CD4-positive, alpha-beta T cell treated with Interleukin-10 for 1 hour (primary cell): ENCODE measurements around the gene CMTM7.

Experiments
- DNase-seq: peaks from one replicate; pipeline ENCODE4 v3.0.0-alpha.2; 2020

CMTM7 gene, protein sequence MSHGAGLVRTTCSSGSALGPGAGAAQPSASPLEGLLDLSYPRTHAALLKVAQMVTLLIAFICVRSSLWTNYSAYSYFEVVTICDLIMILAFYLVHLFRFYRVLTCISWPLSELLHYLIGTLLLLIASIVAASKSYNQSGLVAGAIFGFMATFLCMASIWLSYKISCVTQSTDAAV

DNA sequence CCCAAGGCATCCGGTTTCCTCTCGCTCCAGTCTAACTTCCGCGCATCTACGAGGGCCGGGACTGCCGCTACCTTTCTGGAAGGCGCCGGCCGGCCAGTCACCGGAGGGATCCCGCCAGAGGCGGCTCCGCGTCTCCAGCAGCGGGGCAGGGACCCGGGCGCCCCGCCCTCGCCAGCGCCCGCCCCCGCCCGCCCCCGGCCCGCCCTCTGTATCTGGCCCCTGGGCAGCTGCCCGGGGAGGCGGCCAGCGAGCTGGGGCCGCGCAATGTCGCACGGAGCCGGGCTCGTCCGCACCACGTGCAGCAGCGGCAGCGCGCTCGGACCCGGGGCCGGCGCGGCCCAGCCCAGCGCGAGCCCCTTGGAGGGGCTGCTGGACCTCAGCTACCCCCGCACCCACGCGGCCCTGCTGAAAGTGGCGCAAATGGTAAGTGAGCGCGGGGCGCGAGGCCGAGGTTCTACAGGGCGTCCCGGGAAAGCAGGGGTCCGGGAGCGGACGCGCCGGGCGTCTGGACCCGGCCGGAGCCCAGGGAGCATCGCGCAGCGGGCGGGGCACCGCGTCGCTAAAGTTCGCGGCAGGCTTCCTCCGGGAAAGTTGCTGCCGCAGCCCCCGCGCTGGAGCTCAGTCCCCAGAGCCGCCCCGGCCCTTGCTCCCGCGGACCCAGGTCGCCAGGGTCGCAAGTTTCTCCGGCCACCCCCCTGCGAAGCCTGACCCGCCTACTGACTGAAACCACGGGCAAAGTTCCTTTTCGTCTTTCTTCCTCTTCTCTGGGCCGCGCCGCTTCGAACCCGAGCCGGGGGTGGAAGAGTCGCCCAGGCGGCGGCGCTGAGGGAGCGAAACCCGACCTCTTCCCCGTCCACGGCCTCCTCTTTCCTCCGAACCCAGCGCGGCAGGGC lies at the start of gene CMTM7:
TSS of gene CMTM7 (plus strand) at position 211 of the 893 bp plus-strand sequence. CDS start at position 265, 54 bp downstream.
- peak; percentile 72 for DNase-seq

DNA sequence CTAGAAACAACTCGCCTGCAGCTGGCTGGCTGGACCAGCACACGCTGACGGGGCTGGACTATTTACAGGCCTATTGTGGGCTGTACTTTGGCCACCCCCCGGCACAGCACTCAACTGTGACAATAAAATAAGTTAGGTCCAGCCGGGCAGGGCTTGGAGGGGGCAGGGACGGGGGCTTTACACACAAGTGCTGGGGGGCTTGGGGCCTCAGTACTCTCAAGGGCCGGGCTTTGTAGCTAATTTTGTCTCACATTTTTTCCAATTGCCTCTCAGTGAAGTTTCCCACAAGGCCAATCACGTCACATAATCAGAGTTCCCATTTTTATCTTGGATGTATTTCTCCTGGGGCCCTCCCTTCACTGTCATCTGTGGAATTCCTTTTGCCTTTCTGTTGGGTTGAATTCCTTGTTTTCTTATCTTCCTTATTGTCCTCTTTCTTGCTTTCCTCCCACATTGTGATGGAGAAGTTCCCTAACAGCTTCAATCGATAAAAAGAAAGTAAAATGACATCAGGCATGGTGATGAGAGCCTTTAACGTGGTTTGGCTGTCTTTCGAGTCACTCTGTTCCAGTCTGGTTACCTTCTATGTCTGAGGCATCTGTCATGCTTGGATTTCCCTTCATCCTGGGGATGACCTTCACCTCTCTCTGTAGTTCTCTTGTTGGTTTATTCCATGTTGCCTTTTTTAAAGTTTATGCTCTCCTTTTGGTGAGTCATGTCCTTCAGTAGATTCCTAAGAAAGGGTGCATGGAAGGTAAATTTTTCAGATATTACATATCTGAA lies 44.1 kb upstream of the CMTM7 start:
- DNase-seq, result no peak

DNA sequence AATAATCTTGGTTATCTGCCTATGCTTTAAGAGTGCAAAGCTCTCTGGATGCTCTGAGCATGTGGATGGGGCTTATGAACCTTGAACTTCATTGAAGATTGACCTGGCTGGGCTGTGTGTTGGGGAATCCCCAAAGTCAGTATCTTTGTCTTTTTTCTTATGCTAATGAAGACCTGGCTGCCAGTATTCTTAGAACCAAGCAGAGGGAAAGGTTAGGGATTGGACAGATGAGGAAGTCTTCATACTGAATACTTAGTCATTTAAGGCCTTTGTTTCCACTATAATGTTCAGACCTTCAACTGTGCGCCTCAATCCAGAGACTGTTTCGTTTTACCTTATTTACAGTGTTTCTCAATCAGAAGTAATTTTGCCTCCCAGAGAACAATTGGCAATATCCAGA lies 42.5 kb upstream of the CMTM7 start:
- no peak for DNase-seq

DNA sequence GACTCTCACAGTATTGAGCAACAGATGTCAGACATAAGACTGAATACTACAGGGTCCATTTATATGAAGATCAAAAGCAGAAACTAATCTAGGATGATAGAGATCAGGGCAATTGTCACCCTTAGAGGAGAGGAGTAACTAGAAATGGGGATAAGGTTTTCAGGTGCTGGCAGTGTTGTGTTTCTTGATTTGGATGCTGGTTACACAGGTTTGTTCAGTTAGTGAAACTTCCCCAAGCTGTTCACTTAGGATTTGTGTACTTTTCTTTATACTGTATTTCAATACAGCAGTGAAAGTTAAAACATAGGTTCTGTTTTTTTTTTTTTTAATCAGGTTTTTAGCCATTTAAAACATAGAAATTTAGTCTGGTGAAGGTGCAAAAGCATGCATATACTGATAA lies 39.1 kb upstream of the CMTM7 start:
- no peak for DNase-seq

DNA sequence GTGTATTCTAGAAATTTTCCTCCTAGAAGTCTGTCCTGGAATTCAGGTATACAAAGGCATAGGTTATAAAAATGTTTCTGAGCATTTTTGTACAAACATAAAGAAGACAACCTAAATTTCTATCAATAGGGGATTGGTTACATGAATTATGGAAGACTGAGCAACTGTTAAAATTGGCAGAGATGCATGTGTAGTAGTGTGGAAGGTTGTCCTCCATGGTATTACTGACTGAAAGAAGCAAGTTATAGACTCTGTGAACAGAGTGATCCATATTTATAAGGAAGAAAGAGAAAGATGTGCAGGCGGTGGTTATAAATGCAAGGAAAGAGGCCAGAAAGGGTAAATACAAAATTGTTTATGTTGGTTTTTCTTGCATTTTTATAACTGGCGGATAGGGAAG lies 38.3 kb upstream of the CMTM7 start:
- DNase-seq, result no peak

DNA sequence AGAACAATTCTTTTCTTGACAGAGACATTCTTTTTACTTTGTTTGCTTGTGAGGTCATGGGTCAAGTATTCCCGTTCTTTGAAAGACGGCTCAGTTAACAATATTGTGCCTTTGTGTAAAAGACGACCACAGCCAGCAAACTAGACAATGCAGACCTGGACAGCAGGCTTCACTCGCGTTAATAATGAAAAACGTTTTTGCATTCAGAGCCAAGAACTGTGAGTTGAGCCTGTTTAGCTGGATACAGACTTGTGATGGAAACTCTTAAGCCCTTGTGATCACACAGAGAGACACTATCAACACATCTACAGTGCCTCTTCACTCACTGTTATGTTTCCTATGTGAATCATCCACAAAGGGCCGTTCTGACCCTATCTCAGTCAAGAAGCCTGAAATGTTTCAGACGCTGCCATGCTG lies 37.3 kb upstream of the CMTM7 start:
- DNase-seq, result no peak

DNA sequence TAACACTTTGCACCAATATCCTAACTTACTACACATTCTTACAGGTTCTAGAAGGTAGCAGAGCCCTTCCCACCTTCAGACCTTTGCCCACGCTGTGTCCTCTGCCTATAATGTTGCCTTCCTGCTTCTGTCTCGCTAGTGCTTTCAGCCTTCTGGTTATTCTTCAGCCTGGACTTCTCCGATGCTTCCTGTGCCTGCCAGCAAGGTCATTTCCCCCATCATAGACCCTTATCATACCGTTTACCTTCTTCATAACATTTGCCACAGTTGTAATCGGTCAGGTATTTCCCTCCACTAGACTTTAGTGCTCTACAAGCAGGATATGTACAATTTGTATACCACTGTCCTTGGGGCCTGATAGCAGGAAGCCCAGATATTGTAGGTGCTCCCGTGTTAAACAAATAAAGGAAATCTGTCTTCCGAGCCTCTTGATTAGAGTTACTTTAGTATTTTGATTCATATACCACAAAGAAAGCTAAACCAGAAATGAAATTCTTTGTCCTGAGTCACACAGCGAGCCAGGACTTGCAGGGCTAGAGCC lies 35.8 kb upstream of the CMTM7 start:
- DNase-seq, result no peak

DNA sequence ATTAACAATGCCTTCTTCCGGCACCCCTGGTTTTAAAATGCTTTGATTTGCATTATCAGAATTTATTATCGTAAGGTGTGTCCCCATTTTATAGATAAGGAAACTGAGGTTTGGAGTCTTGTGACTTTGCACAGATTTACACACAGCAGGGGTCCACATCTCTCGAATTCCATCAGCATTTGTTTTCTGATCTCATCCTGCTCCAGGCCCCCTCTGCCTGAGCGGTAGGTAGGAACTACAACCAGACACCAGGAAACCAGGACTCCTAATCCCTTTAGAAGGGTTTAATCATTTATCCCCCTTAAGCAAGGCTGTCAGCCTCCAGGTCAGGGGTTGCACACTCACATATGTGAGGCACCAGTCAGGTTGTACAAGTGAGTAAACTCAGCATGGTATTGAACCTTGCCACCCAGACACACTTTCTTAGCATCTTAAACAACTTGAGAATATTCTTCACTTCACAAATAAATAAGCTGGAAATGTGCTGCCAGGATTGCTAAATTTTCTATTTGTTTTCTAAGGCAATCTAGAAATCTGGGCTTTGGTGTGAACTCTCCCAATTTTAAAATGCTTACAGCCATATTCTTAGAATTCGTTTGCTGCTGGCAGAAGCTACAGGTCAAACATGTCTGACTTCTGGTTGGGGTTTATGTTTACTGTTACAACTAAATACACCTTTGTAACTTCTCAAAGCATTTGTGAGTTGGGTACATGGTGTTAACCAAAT lies 31.7 kb upstream of the CMTM7 start:
- no peak for DNase-seq

DNA sequence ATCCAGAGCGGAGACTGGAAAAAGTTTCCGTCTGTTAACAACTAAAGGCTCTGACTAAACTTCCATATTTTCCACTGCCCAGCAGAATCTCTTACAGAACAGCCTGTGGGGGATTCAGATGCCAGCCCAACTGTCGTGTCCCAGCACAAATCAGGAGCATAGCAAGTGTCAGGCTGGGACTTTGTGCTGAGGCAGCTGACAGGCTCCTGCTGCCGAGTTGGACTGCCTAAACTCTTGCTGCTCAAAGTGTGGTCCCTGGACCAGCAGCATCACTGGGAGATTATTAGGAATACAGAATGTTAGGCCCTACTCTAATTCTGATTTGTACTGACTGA lies 31.2 kb upstream of the CMTM7 start:
- no peak for DNase-seq

DNA sequence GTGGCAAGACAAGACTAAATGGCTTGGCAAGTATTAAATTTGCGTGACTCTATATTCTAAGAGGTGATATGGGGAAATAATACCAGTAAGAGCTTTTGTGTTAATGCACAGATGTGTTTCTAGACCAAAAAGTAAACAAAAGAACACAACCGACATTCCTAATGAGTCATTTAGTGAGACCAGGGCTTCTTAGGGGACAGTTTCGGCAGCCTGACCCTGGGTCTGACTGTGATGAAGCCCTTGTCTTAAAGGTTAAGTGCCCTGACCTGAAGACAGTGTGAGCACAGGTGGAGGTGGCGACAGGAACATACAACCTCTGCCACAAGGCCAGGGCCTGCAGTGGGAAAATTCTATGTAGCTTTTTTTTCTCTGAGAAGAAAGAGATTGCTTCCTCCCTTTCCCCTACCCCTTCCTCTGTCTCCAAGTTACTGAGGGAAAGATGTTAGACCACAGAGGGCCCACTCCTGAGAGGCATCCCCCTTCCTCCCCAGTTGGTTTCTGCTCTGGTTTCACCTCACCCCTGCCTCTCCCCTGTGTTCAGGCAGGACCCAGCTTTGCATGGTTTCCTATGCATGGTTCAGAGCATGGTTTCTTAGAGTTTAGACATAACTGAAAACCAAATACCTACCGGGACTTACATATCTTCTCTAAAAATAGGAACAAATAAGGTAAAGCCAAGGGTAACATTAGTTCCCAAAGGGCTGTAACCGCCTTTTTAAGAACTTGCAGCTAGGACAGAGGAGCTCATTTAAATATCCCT lies 24.8 kb upstream of the CMTM7 start:
- DNase-seq, result no peak

DNA sequence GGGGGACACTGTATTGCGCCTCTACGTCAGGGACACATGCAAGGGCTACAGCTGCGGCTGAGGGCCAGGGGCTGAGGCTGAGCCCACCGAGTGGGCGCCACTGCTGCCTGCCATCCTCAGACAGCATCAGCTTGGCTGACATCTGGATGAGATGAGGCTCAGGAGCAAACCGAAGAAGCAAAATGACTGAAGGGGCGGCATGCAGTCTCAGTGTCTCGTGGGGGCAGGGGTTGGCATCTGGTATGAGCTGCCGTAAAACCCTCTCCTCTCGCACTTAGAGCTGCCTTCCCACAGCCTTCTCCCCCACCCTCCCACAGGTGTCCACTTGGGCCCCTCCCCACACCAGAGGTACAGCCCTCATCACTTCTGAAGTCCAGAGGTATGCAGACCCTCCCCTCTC lies 24.2 kb upstream of the CMTM7 start:
- DNase-seq, result no peak

DNA sequence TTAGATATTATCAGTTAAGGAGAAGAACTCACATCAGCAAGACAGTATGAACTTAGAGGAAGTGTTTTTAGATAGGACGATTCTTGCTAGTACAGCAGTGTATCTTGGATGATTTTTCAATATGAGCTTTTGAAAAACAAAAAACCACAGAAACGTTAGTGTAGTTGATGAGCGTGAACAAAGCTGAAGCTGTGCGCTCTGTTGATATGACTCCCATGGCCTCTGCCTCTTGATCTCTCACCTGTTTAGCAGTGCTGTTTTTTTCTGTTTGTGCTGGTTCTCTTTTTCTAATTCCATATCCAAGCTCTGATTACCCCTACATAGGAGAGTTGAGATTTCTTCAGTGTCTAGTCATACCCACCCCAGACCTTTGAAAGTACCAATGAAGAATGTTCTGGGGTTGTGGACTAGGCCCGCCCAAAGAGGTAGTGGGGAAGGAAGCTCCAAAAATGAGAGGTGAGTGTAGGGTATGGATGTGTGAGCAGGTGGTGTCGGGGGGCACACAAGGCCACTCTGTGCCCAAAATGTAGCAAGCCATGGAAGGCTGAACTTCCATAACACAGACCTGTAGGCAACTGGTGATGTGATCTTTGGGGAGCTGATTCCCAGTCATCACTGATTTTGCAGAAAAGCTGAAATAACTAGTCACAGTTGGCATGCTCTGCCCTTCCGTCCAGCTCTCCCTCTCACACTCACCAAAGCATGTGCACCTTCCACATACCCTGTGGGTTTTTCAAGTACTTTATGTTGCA lies 20.0 kb upstream of the CMTM7 start:
- peak; percentile 32 for DNase-seq

DNA sequence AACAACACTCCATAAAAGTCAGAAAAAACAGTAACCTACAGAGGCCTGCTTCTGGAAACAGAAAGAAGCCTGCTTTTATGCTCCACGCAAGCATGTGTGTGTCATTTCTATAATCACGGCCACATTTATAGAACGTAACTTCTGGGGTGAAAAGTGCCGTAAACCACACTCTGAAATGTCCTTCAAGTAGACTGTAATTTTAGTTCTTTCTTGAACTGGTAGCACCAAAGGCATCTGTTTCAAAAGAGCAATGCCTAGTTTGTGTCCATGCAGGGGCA lies 19.5 kb upstream of the CMTM7 start:
- DNase-seq, result no peak

DNA sequence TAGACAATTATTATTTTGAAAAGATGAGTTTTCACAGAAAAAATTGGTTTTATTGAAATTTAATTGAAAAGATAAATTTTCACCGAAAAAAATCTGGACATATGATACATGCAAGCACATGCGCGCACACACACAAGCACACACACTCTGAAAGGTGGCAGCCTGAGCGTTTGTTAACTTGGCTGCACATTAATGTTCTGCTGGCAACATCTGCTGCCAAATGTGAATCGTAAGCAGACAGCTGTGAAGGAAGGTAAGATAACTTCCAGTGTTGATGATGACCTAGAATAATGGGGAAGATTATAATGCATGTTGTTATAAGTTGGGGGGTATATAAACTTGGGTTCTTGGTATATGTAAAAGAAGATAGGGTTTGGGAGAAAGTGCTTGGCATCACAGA lies 18.4 kb upstream of the CMTM7 start:
- no peak for DNase-seq

DNA sequence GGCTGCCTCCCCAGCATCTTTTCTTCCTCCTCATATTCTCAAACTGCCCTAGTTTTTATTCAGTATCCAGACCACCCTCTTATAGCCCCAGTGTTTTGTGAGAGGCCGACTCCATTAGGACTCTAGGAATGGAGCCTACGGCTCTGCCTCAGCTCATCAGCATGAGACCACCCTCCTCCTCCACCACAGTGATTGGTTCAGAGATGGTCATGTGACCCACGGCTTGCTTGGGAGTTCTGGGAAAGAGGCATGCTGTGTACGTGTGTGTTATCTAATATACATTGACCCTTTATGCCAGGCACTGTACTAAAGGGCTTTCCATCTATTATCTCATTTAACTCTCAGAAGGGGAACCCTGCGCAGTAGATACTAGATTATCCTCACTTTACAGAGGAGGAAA lies 17.8 kb upstream of the CMTM7 start:
- no peak for DNase-seq

DNA sequence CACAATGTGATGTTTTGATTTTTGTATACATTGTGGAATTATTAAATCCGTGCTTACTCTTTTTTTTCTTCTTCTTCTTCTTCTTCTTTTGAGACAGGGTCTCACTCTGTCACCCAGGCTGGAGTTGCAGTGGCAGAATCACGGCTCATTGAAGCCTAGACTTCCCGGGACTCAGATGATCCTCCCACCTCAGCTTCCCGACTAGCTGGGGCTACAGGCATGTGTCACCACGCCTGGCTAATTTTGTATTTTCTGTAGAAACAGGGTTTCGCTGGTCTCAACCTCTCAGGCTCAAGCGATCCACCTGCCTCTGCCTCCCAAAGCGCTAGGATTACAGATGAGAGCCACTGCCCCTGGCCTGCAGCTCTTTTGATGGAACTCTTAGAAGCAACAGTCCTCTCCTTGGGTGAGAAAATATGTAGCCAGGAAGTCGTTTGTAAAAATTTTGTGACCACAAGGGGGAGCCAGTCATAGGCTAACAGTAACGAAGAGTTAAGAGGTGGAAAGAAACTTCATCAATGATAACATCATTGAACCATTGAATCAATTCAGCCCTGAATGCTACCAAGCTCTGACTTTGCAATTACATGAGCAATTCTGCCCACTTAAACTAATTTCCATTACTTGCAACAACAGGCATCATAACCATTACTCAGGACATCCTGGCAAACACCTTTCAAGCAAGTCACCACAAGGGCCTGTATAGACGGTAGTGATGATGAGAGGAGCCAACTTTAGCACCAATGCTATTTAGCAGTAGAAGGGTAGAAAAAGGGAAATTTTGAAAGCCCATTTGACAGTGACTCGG lies 16.7 kb upstream of the CMTM7 start:
- peak; percentile 88 for DNase-seq

DNA sequence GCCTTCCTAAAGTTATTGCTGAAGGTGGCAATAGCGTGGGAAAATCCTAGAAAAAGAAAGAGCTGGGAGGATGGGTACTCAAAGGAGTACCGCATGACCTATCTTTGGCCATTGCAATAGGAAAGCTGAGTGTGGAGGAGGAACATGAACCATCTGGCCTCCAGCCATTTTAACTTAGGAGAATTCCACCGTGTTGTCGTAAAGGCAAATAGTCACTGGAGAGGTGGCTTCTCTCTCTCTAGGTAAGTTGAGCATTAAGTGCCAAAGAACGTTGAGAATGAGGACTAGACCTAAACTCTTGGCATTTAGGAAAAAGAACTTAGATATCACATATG lies 16.1 kb upstream of the CMTM7 start:
- DNase-seq, result no peak

DNA sequence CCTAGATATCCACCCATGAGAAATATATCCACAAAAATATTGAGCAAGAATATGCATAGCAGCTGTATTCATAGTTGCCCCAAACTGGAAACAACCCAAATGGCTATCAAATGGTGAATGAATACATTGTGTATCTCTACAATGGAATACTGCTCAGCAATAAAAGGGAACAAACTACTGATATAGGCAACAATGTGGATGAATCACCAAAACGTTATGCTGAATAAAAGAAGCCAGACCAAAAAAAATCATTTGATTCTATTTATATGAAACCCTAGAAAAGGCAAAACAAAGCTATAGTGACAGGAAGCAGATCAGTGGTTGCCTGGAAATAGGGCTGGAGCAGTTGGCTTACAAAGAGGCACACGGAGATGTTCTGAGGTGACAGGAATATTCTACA lies 15.5 kb upstream of the CMTM7 start:
- no peak for DNase-seq

DNA sequence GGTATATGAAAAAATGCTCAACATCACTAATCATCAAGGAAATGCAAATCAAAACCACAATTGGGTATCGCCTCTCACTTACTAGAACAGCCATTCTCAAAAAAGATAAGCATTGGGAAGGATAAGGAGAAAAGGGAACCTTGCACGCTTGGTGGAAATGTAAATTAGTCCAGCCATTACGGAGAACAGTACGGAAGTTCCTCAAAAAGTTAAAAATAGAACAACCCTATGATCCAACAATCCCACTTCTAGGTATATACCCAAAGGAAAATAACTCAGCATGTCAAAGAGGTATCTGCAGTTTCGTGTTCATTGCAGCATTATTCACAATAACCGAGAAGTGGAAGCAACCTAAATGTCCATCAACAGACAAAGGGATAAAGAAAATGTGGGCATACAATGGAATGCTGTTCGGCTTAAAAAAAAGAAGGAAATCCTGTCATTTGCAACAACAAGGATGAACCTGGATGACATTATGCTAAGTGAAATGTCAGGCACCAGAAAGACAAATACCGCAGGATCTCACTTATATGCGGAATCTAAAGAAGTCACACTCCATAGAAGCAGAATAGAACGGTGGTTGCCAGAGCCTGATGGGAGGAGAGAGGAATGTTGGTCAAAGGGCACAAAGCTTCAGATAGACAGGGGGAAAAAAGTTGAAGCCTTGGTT lies 11.7 kb upstream of the CMTM7 start:
- no peak for DNase-seq

DNA sequence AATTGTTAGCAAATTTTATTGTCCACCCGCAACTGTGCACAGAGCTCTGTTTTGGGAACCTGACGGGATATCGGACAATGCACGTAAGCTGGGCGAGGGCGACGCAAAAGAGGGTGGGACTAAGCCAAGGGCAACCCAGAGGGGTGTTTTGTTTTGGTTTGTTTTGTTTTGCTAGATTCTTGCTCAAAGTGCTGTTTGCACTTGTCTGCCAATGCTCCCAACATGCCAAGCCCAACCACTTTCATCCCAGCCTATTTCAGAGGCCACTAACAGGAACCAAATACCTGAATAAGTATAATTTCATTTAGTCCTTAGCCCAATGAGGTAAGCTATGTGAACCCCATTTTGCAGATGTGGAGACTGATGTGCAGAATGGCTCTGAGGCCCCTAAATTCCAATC lies 9.7 kb upstream of the CMTM7 start:
- DNase-seq, result no peak
